ENCODE data around the gene PGGHG.
"Not testable (repeated sequence)": the region's sequence is repeated elsewhere in the genome, so short reads cannot be mapped to it uniquely, and the experiment has no call there.

The PGGHG gene

DNA sequence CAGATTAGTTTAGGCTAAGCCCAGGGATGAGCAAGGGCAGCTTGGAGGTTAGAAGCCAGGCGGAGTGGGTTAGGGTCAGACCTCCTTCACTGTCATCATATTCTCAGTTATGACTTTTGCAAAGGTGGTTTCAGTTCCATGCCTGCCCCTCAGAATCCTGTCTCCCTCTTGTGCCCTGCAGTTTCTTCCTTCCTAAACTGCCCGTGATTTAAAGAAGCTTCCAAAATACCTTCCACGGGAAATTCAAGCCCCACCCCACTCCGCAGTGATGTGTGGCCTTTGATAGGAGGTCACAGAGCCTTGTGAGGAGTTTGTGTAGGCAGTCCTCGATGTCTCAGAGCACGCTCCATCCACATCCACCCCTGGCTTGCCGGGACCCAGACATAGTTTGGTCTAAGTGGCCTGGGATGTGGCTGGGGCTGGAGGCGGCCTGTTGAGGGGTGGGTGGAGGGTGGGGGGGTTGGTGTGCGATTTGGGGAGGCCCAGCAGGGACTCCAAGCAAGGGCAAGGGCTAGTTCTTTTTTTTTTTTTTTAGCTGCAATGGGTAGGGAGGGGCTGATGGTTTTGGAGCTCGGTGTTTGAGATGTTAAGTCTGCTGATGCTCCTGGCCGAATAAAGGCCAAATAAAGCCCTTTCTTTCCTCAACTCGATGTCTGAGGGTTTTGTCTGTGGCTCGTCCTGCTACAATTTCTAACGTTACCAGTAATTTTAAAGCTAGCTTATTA lies 23.3 kb downstream of the PGGHG start:
- H3K4me1 ChIP-seq (ENCODE audit: insufficient read depth, poor library complexity, severe bottlenecking): peaks cover 23% of the 10 kb centered on the region
- no peaks in the 10 kb centered on the region for H3K9me3 ChIP-seq (ENCODE audit: severe bottlenecking)
- ATAC-seq (ENCODE audit: low read depth) (no peak), DNase-seq (ENCODE audit: low spot score) (no peak)
- peaks cover 16% of the 10 kb centered on the region for H3K36me3 ChIP-seq (ENCODE audit: low read depth)
- H3K4me3 ChIP-seq (ENCODE audit: severe bottlenecking): no peak overlapping the region
- TF ChIP-seq, protein P1, sequence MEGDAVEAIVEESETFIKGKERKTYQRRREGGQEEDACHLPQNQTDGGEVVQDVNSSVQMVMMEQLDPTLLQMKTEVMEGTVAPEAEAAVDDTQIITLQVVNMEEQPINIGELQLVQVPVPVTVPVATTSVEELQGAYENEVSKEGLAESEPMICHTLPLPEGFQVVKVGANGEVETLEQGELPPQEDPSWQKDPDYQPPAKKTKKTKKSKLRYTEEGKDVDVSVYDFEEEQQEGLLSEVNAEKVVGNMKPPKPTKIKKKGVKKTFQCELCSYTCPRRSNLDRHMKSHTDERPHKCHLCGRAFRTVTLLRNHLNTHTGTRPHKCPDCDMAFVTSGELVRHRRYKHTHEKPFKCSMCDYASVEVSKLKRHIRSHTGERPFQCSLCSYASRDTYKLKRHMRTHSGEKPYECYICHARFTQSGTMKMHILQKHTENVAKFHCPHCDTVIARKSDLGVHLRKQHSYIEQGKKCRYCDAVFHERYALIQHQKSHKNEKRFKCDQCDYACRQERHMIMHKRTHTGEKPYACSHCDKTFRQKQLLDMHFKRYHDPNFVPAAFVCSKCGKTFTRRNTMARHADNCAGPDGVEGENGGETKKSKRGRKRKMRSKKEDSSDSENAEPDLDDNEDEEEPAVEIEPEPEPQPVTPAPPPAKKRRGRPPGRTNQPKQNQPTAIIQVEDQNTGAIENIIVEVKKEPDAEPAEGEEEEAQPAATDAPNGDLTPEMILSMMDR (IDR thresholded peaks at IDR 0.05; ENCODE audit: poor library complexity, severe bottlenecking): no peak
- H3K27ac ChIP-seq (ENCODE audit: poor library complexity, severe bottlenecking): no peak overlapping the region
- H3K27me3 ChIP-seq (ENCODE audit: insufficient read depth, poor library complexity, severe bottlenecking): no peaks in the 10 kb centered on the region

DNA sequence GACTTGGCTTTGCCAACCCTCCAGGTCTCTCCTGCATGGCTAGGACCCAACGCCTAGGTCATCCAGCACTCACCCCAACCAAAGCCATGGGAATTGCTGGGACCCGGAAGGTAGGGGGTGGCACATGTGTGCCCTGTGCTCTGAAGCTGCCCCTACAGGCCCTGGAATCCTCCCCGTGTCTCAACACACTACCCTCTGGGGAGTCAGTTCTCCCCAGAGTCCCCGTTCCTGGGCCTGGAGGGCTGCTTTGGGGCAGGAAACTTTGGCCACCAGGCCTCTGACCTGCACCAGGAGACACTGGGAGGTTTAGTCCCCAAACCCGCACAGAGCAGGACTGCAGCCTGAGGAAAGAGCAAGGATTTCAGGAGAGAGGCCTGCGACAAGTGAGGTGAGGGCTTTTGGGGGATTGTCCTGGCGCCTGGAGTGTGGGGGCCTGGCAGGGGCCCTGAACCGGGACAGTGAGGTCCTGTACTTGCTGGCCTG lies 24.4 kb downstream of the PGGHG start:
- no peak; the same call in 2 of the 3 replicates for ATAC-seq (ENCODE audit: low read depth)
- no peaks in the 10 kb centered on the region for H3K9me3 ChIP-seq (ENCODE audit: severe bottlenecking)
- H3K4me1 ChIP-seq (ENCODE audit: insufficient read depth, poor library complexity, severe bottlenecking): peaks cover 27% of the 10 kb centered on the region
- no peaks in the 10 kb centered on the region for H3K27me3 ChIP-seq (ENCODE audit: insufficient read depth, poor library complexity, severe bottlenecking)
- no peak for DNase-seq (ENCODE audit: low spot score)
- H3K36me3 ChIP-seq (ENCODE audit: low read depth): peaks cover 16% of the 10 kb centered on the region
- peak overlapping the region; percentile 74 for H3K27ac ChIP-seq (ENCODE audit: poor library complexity, severe bottlenecking)
- peak overlapping the region; percentile 48 for H3K4me3 ChIP-seq (ENCODE audit: severe bottlenecking)
- TF ChIP-seq, protein P1 (IDR thresholded peaks at IDR 0.05; ENCODE audit: poor library complexity, severe bottlenecking): no peak

DNA sequence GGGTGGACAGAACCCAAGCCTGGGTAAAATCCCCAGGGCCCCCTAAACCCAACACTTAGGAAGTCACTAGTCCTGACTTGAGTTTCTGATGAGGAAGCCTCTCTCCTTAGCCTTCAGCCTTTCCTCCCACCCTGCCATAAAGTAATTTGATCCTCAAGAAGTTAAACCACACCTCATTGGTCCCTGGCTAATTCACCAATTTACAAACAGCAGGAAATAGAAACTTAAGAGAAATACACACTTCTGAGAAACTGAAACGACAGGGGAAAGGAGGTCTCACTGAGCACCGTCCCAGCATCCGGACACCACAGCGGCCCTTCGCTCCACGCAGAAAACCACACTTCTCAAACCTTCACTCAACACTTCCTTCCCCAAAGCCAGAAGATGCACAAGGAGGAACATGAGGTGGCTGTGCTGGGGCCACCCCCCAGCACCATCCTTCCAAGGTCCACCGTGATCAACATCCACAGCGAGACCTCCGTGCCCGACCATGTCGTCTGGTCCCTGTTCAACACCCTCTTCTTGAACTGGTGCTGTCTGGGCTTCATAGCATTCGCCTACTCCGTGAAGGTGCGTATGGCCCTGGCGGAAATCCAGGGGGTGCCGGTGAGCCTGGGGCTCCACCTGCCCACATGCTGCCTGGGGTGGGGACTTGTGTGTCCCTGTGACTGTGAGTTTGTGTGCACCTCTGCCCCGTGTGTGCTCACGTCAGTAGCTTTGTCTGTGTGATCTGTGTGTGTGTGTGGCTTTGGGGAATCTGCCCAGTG lies 25.0 kb downstream of the PGGHG start, which contains the start of gene IFITM1:
TSS of gene IFITM1 (plus strand) at position 254 of the 767 bp plus-strand sequence. CDS start at position 385, 131 bp downstream.
- H3K9me3 ChIP-seq (ENCODE audit: severe bottlenecking): no peaks in the 10 kb centered on the region
- H3K27me3 ChIP-seq (ENCODE audit: insufficient read depth, poor library complexity, severe bottlenecking): no peaks in the 10 kb centered on the region
- peaks cover 16% of the 10 kb centered on the region for H3K36me3 ChIP-seq (ENCODE audit: low read depth)
- ATAC-seq (ENCODE audit: low read depth): peak; percentile 56
- no peak for DNase-seq (ENCODE audit: low spot score)
- H3K4me1 ChIP-seq (ENCODE audit: insufficient read depth, poor library complexity, severe bottlenecking): peaks cover 27% of the 10 kb centered on the region
- H3K4me3 ChIP-seq (ENCODE audit: severe bottlenecking): peak within 1 kb of the TSS; percentile 48
- peak within 1 kb of the TSS; percentile 74 for H3K27ac ChIP-seq (ENCODE audit: poor library complexity, severe bottlenecking)
- TF ChIP-seq, protein P1 (IDR thresholded peaks at IDR 0.05; ENCODE audit: poor library complexity, severe bottlenecking): peak; percentile 8

DNA sequence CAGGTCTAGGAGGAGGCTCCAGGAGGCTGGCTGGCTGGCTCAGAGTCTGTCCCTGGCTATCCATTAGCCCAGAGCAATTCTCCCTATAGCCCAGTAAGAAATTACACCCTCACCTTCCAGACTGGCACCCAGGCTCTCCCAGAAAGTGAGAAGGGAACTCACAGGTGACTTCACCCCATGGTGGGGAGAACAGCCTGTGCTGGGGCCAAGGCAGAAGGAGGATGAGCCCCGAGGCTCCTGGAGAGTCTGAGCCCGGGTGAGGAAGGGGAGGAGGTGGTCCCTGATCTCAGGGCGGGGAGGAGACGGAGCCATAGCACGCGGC lies 25.6 kb downstream of the PGGHG start:
- peak overlapping the region; percentile 74 for H3K27ac ChIP-seq (ENCODE audit: poor library complexity, severe bottlenecking)
- DNase-seq (ENCODE audit: low spot score); ATAC-seq (ENCODE audit: low read depth); H3K27me3 ChIP-seq (ENCODE audit: insufficient read depth, poor library complexity, severe bottlenecking); H3K9me3 ChIP-seq (ENCODE audit: severe bottlenecking): not testable (repeated sequence)
- peaks cover 17% of the 10 kb centered on the region for H3K36me3 ChIP-seq (ENCODE audit: low read depth)
- H3K4me1 ChIP-seq (ENCODE audit: insufficient read depth, poor library complexity, severe bottlenecking): peaks cover 22% of the 10 kb centered on the region
- peak overlapping the region; percentile 48 for H3K4me3 ChIP-seq (ENCODE audit: severe bottlenecking)

DNA sequence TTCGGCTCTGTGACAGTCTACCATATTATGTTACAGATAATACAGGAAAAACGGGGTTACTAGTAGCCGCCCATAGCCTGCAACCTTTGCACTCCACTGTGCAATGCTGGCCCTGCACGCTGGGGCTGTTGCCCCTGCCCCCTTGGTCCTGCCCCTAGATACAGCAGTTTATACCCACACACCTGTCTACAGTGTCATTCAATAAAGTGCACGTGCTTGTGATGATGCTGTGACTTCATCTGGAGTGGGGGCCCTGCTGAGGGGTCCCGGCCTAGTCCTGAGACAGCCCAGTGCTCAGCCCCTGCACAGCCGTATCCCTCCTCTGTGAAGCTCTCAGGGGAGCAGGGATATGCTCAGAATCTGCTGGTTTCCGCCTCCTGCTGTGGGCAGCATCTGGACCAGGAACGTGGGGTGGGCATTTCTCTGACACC lies 26.1 kb downstream of the PGGHG start:
- Histone ChIP-seq H3K27ac (ENCODE audit: poor library complexity, severe bottlenecking) (peak overlapping the region; percentile 74), H3K36me3 (ENCODE audit: low read depth) (peaks cover 17% of the 10 kb centered on the region), H3K4me3 (ENCODE audit: severe bottlenecking) (peak overlapping the region; percentile 48), H3K27me3 (ENCODE audit: insufficient read depth, poor library complexity, severe bottlenecking) (no peaks in the 10 kb centered on the region), H3K9me3 (ENCODE audit: severe bottlenecking) (no peaks in the 10 kb centered on the region), H3K4me1 (ENCODE audit: insufficient read depth, poor library complexity, severe bottlenecking) (peaks cover 20% of the 10 kb centered on the region)
- TF ChIP-seq, protein P1 (IDR thresholded peaks at IDR 0.05; ENCODE audit: poor library complexity, severe bottlenecking): no peak
- DNase-seq (ENCODE audit: low spot score) (no peak), ATAC-seq (ENCODE audit: low read depth) (no peak)

Data from RWPE2 (cell line).